ENCODE data around the gene CALHM1.

The CALHM1 gene

DNA sequence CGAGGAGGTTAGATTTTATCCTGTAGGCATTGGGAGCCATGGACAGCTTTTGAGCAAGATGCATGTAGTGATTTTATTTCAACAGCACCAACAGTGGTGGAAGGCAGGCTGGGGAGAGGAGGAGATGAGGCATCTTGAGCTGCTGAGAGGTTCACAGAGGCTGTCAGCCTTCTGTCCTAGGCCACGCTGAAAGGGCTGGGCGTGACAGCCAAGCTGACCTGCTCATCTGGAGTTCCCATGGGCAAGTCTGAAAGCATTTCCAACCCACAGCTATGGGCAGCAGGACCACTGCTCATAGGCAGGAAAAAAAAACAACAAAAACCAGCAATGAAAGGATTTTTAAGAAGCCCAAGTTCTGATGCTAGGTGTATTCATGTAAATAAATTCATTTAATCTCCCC lies 42.5 kb upstream of the CALHM1 start:
- Histone ChIP-seq H3F3A (ENCODE audit: insufficient read depth, low read length) (peaks cover 46% of the 10 kb centered on the region), H3K79me2 (ENCODE audit: low read length) (peaks cover 37% of the 10 kb centered on the region), H3K36me3 (replicated peaks; ENCODE audit: insufficient read depth, low read length) (no peaks in the 10 kb centered on the region), H3K27ac (ENCODE audit: low read length) (peak overlapping the region; percentile 97), H3K4me1 (ENCODE audit: low read length) (peaks cover 72% of the 10 kb centered on the region), H3K4me2 (ENCODE audit: low read depth, low read length) (peak overlapping the region; percentile 57), H2AFZ (ENCODE audit: low read length) (no peak overlapping the region), H4K20me1 (ENCODE audit: insufficient read depth, low read length) (no peaks in the 10 kb centered on the region), H3K27me3 (replicated peaks; ENCODE audit: insufficient read depth, low read length) (no peaks in the 10 kb centered on the region), H3K9ac (ENCODE audit: low read length) (peak overlapping the region; percentile 81), H3K4me3 (ENCODE audit: low read length) (no peak overlapping the region), H3K9me3 (replicated peaks; ENCODE audit: insufficient read depth, low read length) (no peaks in the 10 kb centered on the region), H3K9me2 (replicated peaks; ENCODE audit: insufficient read depth, low read length) (no peaks in the 10 kb centered on the region)
- TF ChIP-seq EZH2phosphoT487 (IDR thresholded peaks at IDR 0.05; ENCODE audit: low read length) (no peak), EZH2 (optimal IDR thresholded peaks at IDR 0.05; ENCODE audit: low read depth, low read length) (no peak)
- TF ChIP-seq, protein P1, sequence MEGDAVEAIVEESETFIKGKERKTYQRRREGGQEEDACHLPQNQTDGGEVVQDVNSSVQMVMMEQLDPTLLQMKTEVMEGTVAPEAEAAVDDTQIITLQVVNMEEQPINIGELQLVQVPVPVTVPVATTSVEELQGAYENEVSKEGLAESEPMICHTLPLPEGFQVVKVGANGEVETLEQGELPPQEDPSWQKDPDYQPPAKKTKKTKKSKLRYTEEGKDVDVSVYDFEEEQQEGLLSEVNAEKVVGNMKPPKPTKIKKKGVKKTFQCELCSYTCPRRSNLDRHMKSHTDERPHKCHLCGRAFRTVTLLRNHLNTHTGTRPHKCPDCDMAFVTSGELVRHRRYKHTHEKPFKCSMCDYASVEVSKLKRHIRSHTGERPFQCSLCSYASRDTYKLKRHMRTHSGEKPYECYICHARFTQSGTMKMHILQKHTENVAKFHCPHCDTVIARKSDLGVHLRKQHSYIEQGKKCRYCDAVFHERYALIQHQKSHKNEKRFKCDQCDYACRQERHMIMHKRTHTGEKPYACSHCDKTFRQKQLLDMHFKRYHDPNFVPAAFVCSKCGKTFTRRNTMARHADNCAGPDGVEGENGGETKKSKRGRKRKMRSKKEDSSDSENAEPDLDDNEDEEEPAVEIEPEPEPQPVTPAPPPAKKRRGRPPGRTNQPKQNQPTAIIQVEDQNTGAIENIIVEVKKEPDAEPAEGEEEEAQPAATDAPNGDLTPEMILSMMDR (IDR thresholded peaks at IDR 0.05; ENCODE audit: low read length): no peak
- DNase-seq: no peak

- Histone ChIP-seq H3K9me3 (replicated peaks; ENCODE audit: insufficient read depth, low read length) (no peaks in the 10 kb centered on the region), H3K27me3 (replicated peaks; ENCODE audit: insufficient read depth, low read length) (no peaks in the 10 kb centered on the region), H2AFZ (ENCODE audit: low read length) (no peak overlapping the region), H3K79me2 (ENCODE audit: low read length) (peaks cover 32% of the 10 kb centered on the region), H3K9me2 (replicated peaks; ENCODE audit: insufficient read depth, low read length) (no peaks in the 10 kb centered on the region), H3K27ac (ENCODE audit: low read length) (peak overlapping the region; percentile 97), H3K4me3 (ENCODE audit: low read length) (no peak overlapping the region), H4K20me1 (ENCODE audit: insufficient read depth, low read length) (no peaks in the 10 kb centered on the region), H3K9ac (ENCODE audit: low read length) (peak overlapping the region; percentile 81), H3K4me2 (ENCODE audit: low read depth, low read length) (peak overlapping the region; percentile 57), H3K36me3 (replicated peaks; ENCODE audit: insufficient read depth, low read length) (no peaks in the 10 kb centered on the region), H3K4me1 (ENCODE audit: low read length) (peaks cover 65% of the 10 kb centered on the region), H3F3A (ENCODE audit: insufficient read depth, low read length) (peaks cover 46% of the 10 kb centered on the region)
- DNase-seq: peak; percentile 61
- TF ChIP-seq, protein P1 (IDR thresholded peaks at IDR 0.05; ENCODE audit: low read length): no peak
- no peak for TF ChIP-seq EZH2 (optimal IDR thresholded peaks at IDR 0.05; ENCODE audit: low read depth, low read length)
- no peak for TF ChIP-seq EZH2phosphoT487 (IDR thresholded peaks at IDR 0.05; ENCODE audit: low read length)
Measured at GRCh38 chr10:103500481-103500880, 41.8 kb upstream of the CALHM1 start.

- H3K9me2 ChIP-seq (replicated peaks; ENCODE audit: insufficient read depth, low read length): no peaks in the 10 kb centered on the region
- no peak overlapping the region for H2AFZ ChIP-seq (ENCODE audit: low read length)
- TF ChIP-seq EZH2 (optimal IDR thresholded peaks at IDR 0.05; ENCODE audit: low read depth, low read length) (no peak), EZH2phosphoT487 (IDR thresholded peaks at IDR 0.05; ENCODE audit: low read length) (no peak)
- H3K36me3 ChIP-seq (replicated peaks; ENCODE audit: insufficient read depth, low read length): no peaks in the 10 kb centered on the region
- peak overlapping the region; percentile 97 for H3K27ac ChIP-seq (ENCODE audit: low read length)
- H3K27me3 ChIP-seq (replicated peaks; ENCODE audit: insufficient read depth, low read length): no peaks in the 10 kb centered on the region
- DNase-seq: no peak
- H3K4me1 ChIP-seq (ENCODE audit: low read length): peaks cover 64% of the 10 kb centered on the region
- no peaks in the 10 kb centered on the region for H4K20me1 ChIP-seq (ENCODE audit: insufficient read depth, low read length)
- H3F3A ChIP-seq (ENCODE audit: insufficient read depth, low read length): peaks cover 45% of the 10 kb centered on the region
- H3K79me2 ChIP-seq (ENCODE audit: low read length): peaks cover 38% of the 10 kb centered on the region
- no peak overlapping the region for H3K4me3 ChIP-seq (ENCODE audit: low read length)
- H3K4me2 ChIP-seq (ENCODE audit: low read depth, low read length): peak overlapping the region; percentile 57
- H3K9ac ChIP-seq (ENCODE audit: low read length): peak overlapping the region; percentile 81
- no peaks in the 10 kb centered on the region for H3K9me3 ChIP-seq (replicated peaks; ENCODE audit: insufficient read depth, low read length)
Measured at GRCh38 chr10:103499881-103500280, 41.2 kb upstream of the CALHM1 start.

DNA sequence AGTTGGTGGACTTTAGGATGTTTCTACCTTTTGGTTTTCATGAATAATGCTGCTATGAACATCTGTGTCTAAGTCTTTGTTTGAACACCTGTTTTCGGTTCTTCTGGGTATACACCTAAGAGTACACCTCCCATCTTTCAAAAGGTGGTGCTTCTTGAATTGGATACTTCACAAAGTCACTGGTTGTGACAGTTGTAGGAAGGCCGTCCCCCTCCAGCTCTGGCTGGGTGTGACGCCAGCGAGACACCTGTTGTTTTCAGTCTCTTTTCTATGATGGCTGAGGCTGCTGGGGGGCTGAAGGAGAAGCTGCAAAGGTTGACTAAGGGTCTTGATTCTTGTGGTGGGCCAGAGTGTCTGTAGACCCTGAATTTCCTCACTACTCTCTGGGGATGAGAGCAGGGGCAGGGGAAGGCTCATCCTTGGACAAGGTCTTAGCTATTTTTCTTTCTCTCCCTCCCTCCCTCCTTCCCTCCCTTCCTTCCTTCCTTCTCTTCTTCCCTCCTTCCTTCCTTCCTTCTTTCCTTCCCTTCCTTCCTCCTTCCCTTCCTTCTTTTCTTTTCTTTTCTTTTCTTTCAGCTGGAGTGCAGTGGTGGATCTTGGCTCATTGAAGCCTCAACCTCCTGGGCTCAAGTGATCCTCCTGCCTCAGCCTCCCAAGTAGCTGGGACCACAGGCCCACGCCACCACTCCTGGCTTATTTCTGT lies 40.4 kb upstream of the CALHM1 start:
- DNase-seq: peak; percentile 98
- no peaks in the 10 kb centered on the region for H4K20me1 ChIP-seq (ENCODE audit: insufficient read depth, low read length)
- H3K4me2 ChIP-seq (ENCODE audit: low read depth, low read length): peak overlapping the region; percentile 57

More for the DNA sequence above, 40.4 kb upstream of the CALHM1 start:
- Histone ChIP-seq H3K9me2 (replicated peaks; ENCODE audit: insufficient read depth, low read length) (no peaks in the 10 kb centered on the region), H3F3A (ENCODE audit: insufficient read depth, low read length) (peaks cover 39% of the 10 kb centered on the region), H3K27me3 (replicated peaks; ENCODE audit: insufficient read depth, low read length) (no peaks in the 10 kb centered on the region), H3K9me3 (replicated peaks; ENCODE audit: insufficient read depth, low read length) (no peaks in the 10 kb centered on the region), H3K36me3 (replicated peaks; ENCODE audit: insufficient read depth, low read length) (no peaks in the 10 kb centered on the region), H3K27ac (ENCODE audit: low read length) (peak overlapping the region; percentile 97), H3K4me1 (ENCODE audit: low read length) (peaks cover 64% of the 10 kb centered on the region), H2AFZ (ENCODE audit: low read length) (no peak overlapping the region), H3K79me2 (ENCODE audit: low read length) (peaks cover 43% of the 10 kb centered on the region), H3K9ac (ENCODE audit: low read length) (peak overlapping the region; percentile 81), H3K4me3 (ENCODE audit: low read length) (no peak overlapping the region; the same call in 1 of the 2 replicates)
- TF ChIP-seq, protein P1 (IDR thresholded peaks at IDR 0.05; ENCODE audit: low read length): no peak
- no peak for TF ChIP-seq EZH2 (optimal IDR thresholded peaks at IDR 0.05; ENCODE audit: low read depth, low read length)
- TF ChIP-seq EZH2phosphoT487 (IDR thresholded peaks at IDR 0.05; ENCODE audit: low read length): no peak
